Natural killer cell (primary cell): ENCODE results near the gene FAM120AOS. TPM values are rescaled to one million over a fixed set of nuclear protein-coding genes. Genes with fewer than 3 reads are reported as not detected.
A peak's percentile ranks its signal among the peaks of the same experiment; 100 is the strongest.

Experiments
- ATAC-seq, 3 donors: fragments of 150-1000 bp in 2 of 3; fragments of 200-7000 bp in 1 of 3; cut with Tn5 transposase; 1 replicate in 1 of 3; 2 replicates in 2 of 3; pipeline ENCODE4 v1.10.0; 2021; ENCODE audit warnings: mild to moderate bottlenecking in 2 of 3, moderate library complexity in 2 of 3
- DNase-seq, 2 donors: peaks; one replicate each; pipeline versions ENCODE4 v3.0.0 to v3.0.0-alpha.2; 2013 to 2021; ENCODE audit warnings: mixed read lengths in 1 of 2
- H3K27ac ChIP-seq: one replicate; pipeline ENCODE4 v1.5.1; 2013; ENCODE audit warnings: mild to moderate bottlenecking, low read length
- H3K27me3 ChIP-seq: one replicate; pipeline ENCODE4 v1.6.1; 2013; ENCODE audit warnings: low read length; ENCODE audit not compliant: control insufficient read depth, insufficient read depth
- H3K36me3 ChIP-seq: one replicate; pipeline ENCODE4 v1.6.1; 2013; ENCODE audit warnings: low read length; ENCODE audit not compliant: control insufficient read depth, insufficient read depth
- H3K4me1 ChIP-seq: one replicate; pipeline ENCODE4 v1.6.1; 2013; ENCODE audit warnings: low read length; ENCODE audit not compliant: control insufficient read depth, insufficient read depth
- H3K4me3 ChIP-seq: one replicate; pipeline ENCODE4 v1.5.1; 2013; ENCODE audit warnings: low read length
- H3K9me3 ChIP-seq: one replicate; pipeline ENCODE4 v1.6.1; 2013; ENCODE audit warnings: low read length; ENCODE audit not compliant: control insufficient read depth, insufficient read depth
- H3K27ac Mint-ChIP-seq, 2 donors: one replicate each; pipeline ENCODE4 v1.8.0; 2022; ENCODE audit warnings: mild to moderate bottlenecking in 2 of 2, mixed read lengths in 2 of 2, moderate library complexity in 1 of 2
- H3K27me3 Mint-ChIP-seq, 2 donors: one replicate each; pipeline ENCODE4 v1.8.0; 2022; ENCODE audit warnings: low read depth in 2 of 2, mixed read lengths in 2 of 2
- H3K36me3 Mint-ChIP-seq: one replicate; pipeline ENCODE4 v1.8.0; 2022; ENCODE audit warnings: mixed read lengths
- H3K4me1 Mint-ChIP-seq, 2 donors: one replicate each; pipeline ENCODE4 v1.8.0; 2022; ENCODE audit warnings: mixed read lengths in 2 of 2
- H3K4me3 Mint-ChIP-seq: one replicate; pipeline ENCODE4 v1.8.0; 2022; ENCODE audit warnings: mild to moderate bottlenecking, moderate library complexity, mixed read lengths
- H3K9me3 Mint-ChIP-seq, 2 donors: one replicate each; pipeline ENCODE4 v1.8.0; 2022; ENCODE audit warnings: mixed read lengths in 2 of 2
- WGBS: methylation state at CpG from one replicate; pipeline ENCODE4 v1.1.7; 2013; ENCODE audit warnings: missing lambda C conversion rate; ENCODE audit not compliant: insufficient coverage; 5-methylcytosine and 5-hydroxymethylcytosine counted together
- intact Hi-C: fragments of 100-400 bp; cut with micrococcal nuclease; formaldehyde crosslinking; loops from one replicate; pipeline ENCODE4 v1.14.2; 2022
- total RNA-seq, 4 donors: library from RNA; stranded (reverse); fragments of 120-200 nt in 1 of 4; gene quantifications; one replicate each; pipeline versions ENCODE4 v1.2.3 to v1.2.4, GENCODE V29; 2013 to 2022
- TF ChIP-seq, protein P1 (sequence below): fragments of 200-600 bp; IDR thresholded peaks from one replicate; pipeline ENCODE4 v1.8.0; 2022; ENCODE audit warnings: antibody characterized with exemption

Gene FAM120AOS
- total RNA-seq, 3 donors from 2014 or later (not counting 1 experiment from before 2014, with no cell fraction given): 36.7 to 49.7 (median 45.3) TPM

DNA sequence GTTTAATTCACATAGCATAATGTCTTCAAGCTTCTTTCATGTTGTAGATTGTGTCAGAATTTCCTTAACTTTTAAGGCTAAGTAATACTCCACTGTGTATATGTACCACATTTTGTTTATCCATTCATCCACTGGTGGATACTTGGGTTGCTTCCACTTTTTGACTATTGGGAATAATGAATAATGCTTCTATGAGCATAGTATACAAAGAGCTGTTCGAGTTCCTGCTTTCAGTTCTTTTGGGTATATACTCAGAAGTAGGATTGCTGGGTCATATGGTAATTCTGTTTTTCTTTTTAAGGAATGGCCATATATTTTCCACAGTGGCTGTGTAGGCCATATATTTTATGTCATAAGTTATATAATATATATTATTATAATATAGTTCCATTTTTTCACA, 3.6 kb upstream of the FAM120AOS start:
- Histone ChIP-seq H3K4me1 (peaks cover 12% of the 10 kb centered on the region), H3K27me3 (no peaks in the 10 kb centered on the region), H3K9me3 (no peaks in the 10 kb centered on the region), H3K4me3 (no peak overlapping the region), H3K36me3 (peaks cover 2% of the 10 kb centered on the region), H3K27ac (no peak overlapping the region)
- Mint-ChIP-seq H3K4me3 (no peak overlapping the region), H3K27ac (peak overlapping the region; percentile 37 to 70), H3K4me1 (peaks cover 65 to 75% of the 10 kb centered on the region in 2 donors), H3K36me3 (no peaks in the 10 kb centered on the region), H3K27me3 (no peaks in the 10 kb centered on the region), H3K9me3 (no peaks in the 10 kb centered on the region)
- TF ChIP-seq, protein P1, sequence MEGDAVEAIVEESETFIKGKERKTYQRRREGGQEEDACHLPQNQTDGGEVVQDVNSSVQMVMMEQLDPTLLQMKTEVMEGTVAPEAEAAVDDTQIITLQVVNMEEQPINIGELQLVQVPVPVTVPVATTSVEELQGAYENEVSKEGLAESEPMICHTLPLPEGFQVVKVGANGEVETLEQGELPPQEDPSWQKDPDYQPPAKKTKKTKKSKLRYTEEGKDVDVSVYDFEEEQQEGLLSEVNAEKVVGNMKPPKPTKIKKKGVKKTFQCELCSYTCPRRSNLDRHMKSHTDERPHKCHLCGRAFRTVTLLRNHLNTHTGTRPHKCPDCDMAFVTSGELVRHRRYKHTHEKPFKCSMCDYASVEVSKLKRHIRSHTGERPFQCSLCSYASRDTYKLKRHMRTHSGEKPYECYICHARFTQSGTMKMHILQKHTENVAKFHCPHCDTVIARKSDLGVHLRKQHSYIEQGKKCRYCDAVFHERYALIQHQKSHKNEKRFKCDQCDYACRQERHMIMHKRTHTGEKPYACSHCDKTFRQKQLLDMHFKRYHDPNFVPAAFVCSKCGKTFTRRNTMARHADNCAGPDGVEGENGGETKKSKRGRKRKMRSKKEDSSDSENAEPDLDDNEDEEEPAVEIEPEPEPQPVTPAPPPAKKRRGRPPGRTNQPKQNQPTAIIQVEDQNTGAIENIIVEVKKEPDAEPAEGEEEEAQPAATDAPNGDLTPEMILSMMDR: no peak
- ATAC-seq (no peak), DNase-seq (no peak)
- intact Hi-C loops: loop anchor here (10.0 kb wide), 2 partner anchors 322 to 1268 kb away; partner anchors contain the start of genes AOPEP and NINJ1
- WGBS: 89% methylated on average over 1 of the region's 1 CpG

DNA sequence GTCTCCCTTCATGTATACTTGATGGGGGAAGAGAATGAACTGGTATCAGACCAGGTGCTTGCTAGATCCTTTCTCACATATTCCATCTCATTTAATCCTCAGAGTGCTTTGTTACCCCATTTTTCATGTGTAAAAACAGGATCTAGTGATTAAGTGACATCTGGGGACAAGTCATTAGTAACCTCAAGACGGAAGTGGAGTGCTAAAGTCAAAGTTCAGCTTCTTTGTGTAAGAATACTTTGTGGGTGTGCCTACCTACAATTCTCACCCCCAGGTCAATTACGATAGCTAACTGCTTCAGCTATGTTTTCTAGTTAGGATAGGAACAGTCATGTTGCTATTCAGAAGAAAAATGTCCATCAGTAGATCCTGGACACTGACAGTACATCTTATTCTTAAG, 3.1 kb upstream of the FAM120AOS start:
- TF ChIP-seq, protein P1: no peak
- ATAC-seq (no peak), DNase-seq (peak in 1 of 2 donors; percentile 30)
- H3K27me3 ChIP-seq: no peaks in the 10 kb centered on the region
- intact Hi-C loops: loop anchor here (10.0 kb wide), 2 partner anchors 322 to 1268 kb away; partner anchors contain the start of genes AOPEP and NINJ1
- peak overlapping the region; percentile 37 to 70 for H3K27ac Mint-ChIP-seq
- H3K4me1 ChIP-seq: peaks cover 12% of the 10 kb centered on the region
- H3K9me3 Mint-ChIP-seq: no peaks in the 10 kb centered on the region
- H3K9me3 ChIP-seq: no peaks in the 10 kb centered on the region
- peaks cover 65 to 75% of the 10 kb centered on the region in 2 donors for H3K4me1 Mint-ChIP-seq
- H3K4me3 ChIP-seq: no peak overlapping the region
- no peaks in the 10 kb centered on the region for H3K27me3 Mint-ChIP-seq
- 80% methylated on average over 1 of the region's 2 CpGs for WGBS
- H3K36me3 ChIP-seq: peaks cover 2% of the 10 kb centered on the region
- no peak overlapping the region for H3K27ac ChIP-seq
- H3K36me3 Mint-ChIP-seq: no peaks in the 10 kb centered on the region
- no peak overlapping the region for H3K4me3 Mint-ChIP-seq

DNA sequence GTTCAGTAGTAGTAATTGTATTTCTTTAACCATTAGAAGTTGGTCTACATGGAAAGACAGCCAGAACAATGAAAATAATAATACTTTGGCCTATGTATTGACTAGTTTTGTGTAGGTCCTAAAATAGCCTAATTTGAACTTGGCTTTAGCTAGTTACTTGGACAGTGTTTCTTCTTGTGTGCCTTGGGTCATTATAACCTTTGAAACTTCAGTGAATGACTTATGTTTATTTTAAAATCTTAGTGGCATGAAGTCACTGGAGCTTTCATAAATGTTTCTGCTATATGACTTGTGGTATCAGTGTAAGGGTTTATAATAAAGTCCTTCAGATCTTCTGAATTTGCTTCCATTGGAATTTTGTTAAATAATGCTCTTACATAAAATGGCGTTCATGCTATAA, 2.6 kb upstream of the FAM120AOS start:
- DNase-seq (no peak), ATAC-seq (no peak)
- H3K9me3 ChIP-seq: no peaks in the 10 kb centered on the region
- Mint-ChIP-seq H3K27me3 (no peaks in the 10 kb centered on the region), H3K4me3 (no peak overlapping the region), H3K9me3 (no peaks in the 10 kb centered on the region), H3K27ac (peak overlapping the region; percentile 37 to 70), H3K36me3 (no peaks in the 10 kb centered on the region), H3K4me1 (peaks cover 64 to 73% of the 10 kb centered on the region in 2 donors)
- no peak overlapping the region for H3K4me3 ChIP-seq
- peaks cover 2% of the 10 kb centered on the region for H3K36me3 ChIP-seq
- TF ChIP-seq, protein P1: no peak
- intact Hi-C loops: loop anchor here (10.0 kb wide), 2 partner anchors 321 to 1269 kb away; partner anchors contain the start of genes AOPEP and NINJ1
- WGBS: 88% methylated on average over 1 of the region's 1 CpG
- H3K4me1 ChIP-seq: peaks cover 14% of the 10 kb centered on the region
- H3K27ac ChIP-seq: no peak overlapping the region
- no peaks in the 10 kb centered on the region for H3K27me3 ChIP-seq

DNA sequence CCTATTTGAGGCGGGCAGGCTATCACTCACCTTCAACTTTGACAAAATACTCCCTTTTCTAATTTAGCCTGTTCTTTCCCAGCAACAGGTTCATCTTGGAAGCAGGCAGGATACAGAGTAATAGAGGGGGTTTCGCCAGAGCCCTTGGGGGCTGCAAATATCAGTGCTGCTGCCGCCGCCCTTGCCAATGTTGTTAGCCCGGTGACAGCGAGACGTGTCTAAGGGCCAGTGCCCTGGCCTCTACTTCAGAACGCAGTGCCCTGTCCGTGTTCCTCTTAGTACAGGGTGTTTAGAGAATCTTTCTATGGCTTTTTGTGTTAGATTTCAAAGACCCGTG, 703 bp downstream of the FAM120AOS start:
- H3K4me1 Mint-ChIP-seq: peaks cover 45 to 51% of the 10 kb centered on the region in 2 donors
- peaks cover 26% of the 10 kb centered on the region for H3K4me1 ChIP-seq
- no peak for DNase-seq

More for the DNA sequence above, 703 bp downstream of the FAM120AOS start:
- Mint-ChIP-seq H3K9me3 (no peaks in the 10 kb centered on the region), H3K27ac (peak overlapping the region; percentile 94 to 96), H3K36me3 (peaks cover 2% of the 10 kb centered on the region), H3K4me3 (peak overlapping the region; percentile 96), H3K27me3 (no peaks in the 10 kb centered on the region)
- no peaks in the 10 kb centered on the region for H3K9me3 ChIP-seq
- intact Hi-C loops: loop anchor here (2.0 to 10.0 kb wide), 5 partner anchors 50 to 1272 kb away; partner anchors contain the start of genes AOPEP, CARD19 and NINJ1
- peak in 2 of 3 donors; percentile 3 to 6 for ATAC-seq
- H3K27ac ChIP-seq: peak overlapping the region; percentile 67
- peaks cover 7% of the 10 kb centered on the region for H3K36me3 ChIP-seq
- TF ChIP-seq, protein P1: no peak
- under 1% methylated on average over 10 of the region's 10 CpGs for WGBS
- peak overlapping the region; percentile 91 for H3K4me3 ChIP-seq
- no peaks in the 10 kb centered on the region for H3K27me3 ChIP-seq
